Panc1 (cell line): ENCODE data around the gene NUTM1. TPM values are rescaled to one million over a fixed set of nuclear protein-coding genes. Genes with fewer than 3 reads are reported as not detected.

Experiments used
- ATAC-seq: fragments of 200-7000 bp; cut with Tn5 transposase; 2 replicates; pipeline ENCODE4 v1.9.1; 2020; ENCODE audit warnings: mild to moderate bottlenecking, moderate library complexity
- BruUV-seq: library from RNA; stranded (reverse); fragments of 400-500 nt; replicated peaks from 2 replicates; lab custom pipeline; 2021; lab: Mats Ljungman, UMichigan
- CTCF ChIA-PET: fragments of 300-600 bp; sonication (Branson Sonifier 250); formaldehyde crosslinking; loops from one replicate; lab custom pipeline; 2022; ENCODE audit warnings: antibody characterized with exemption; lab: Charles Lee
- POLR2A ChIA-PET: fragments of 300-600 bp; sonication (Branson Sonifier 250); formaldehyde crosslinking; loops from one replicate; lab custom pipeline; 2022; ENCODE audit warnings: antibody characterized with exemption; lab: Charles Lee
- DNase-seq: peaks from one replicate; pipeline ENCODE4 v3.0.0-alpha.2; 2010; ENCODE audit warnings: low read depth, low spot score
- H3K27ac ChIP-seq: 2 replicates; pipeline ENCODE4 v1.5.1; 2011; ENCODE audit warnings: mild to moderate bottlenecking, low read length, inconsistent platforms
- H3K27me3 ChIP-seq: fragments of 200-500 bp; sonication (Bioruptor generic); 2 replicates; pipeline ENCODE4 v1.6.0; 2014; ENCODE audit warnings: low read length, inconsistent platforms; ENCODE audit not compliant: control insufficient read depth, insufficient read depth
- H3K36me3 ChIP-seq: fragments of 200-500 bp; sonication (Bioruptor generic); 2 replicates; pipeline ENCODE4 v1.5.1; 2014; ENCODE audit warnings: inconsistent platforms, mild to moderate bottlenecking, low read length, moderate library complexity; ENCODE audit not compliant: control insufficient read depth, insufficient read depth
- H3K4me1 ChIP-seq: 2 replicates; pipeline ENCODE4 v1.5.1; 2011; ENCODE audit warnings: inconsistent platforms, mild to moderate bottlenecking, low read length, moderate library complexity; ENCODE audit not compliant: control insufficient read depth, insufficient read depth
- H3K4me3 ChIP-seq, 2 experiments: 2 replicates each; pipeline ENCODE4 v1.5.1; 2011 to 2012; ENCODE audit warnings: low read depth in 2 of 2, low read length in 2 of 2, mild to moderate bottlenecking in 2 of 2, inconsistent platforms in 1 of 2, moderate library complexity in 1 of 2
- H3K9me3 ChIP-seq: fragments of 200-500 bp; sonication (Bioruptor generic); 2 replicates; pipeline ENCODE4 v1.5.1; 2014; ENCODE audit warnings: low read depth, mild to moderate bottlenecking, inconsistent platforms, low read length, moderate library complexity; ENCODE audit not compliant: control insufficient read depth, insufficient read depth
- POLR2AphosphoS5 ChIP-seq: IDR thresholded peaks from 2 replicates; pipeline ENCODE4 v1.6.1; 2012; ENCODE audit warnings: mild to moderate bottlenecking, low read depth, low read length, moderate library complexity
- SIN3A ChIP-seq: IDR thresholded peaks from 2 replicates; pipeline ENCODE4 v1.6.1; 2012; ENCODE audit warnings: low read depth, mild to moderate bottlenecking, low read length, moderate library complexity, borderline replicate concordance; ENCODE audit not compliant: insufficient read depth
- TCF7L2 ChIP-seq: IDR thresholded peaks from 2 replicates; pipeline ENCODE4 v1.6.1; 2011; ENCODE audit warnings: mild to moderate bottlenecking, low read depth, low read length, inconsistent platforms
- in situ Hi-C: cut with HindIII; loops from 2 replicates; pipeline ENCODE4 v1.10.0; 2016; ENCODE audit warnings: low sequenced_read_pairs, low pct_unique_long_range_greater_than_20kb
- intact Hi-C: fragments of 100-400 bp; cut with micrococcal nuclease; formaldehyde crosslinking; loops from one replicate; pipeline ENCODE4 v1.10.0; 2022; ENCODE audit not compliant: unreplicated experiment
- total RNA-seq: library from RNA; stranded (reverse); gene quantifications from one replicate; pipeline ENCODE4 v1.2.1, GENCODE V29; 2021; ENCODE audit not compliant: unreplicated experiment
- TF ChIP-seq, protein P1 (sequence below), 2 experiments: IDR thresholded peaks; 2 replicates each; pipeline ENCODE4 v1.6.1; 2011 to 2012; ENCODE audit warnings: low read depth in 2 of 2, control low read depth in 1 of 2, low read length in 1 of 2, mild to moderate bottlenecking in 1 of 2, moderate library complexity in 1 of 2; ENCODE audit not compliant: insufficient read depth in 1 of 2
- TF ChIP-seq, protein P2 (sequence below): fragments of 450-650 bp; IDR thresholded peaks from 2 replicates; pipeline ENCODE4 v1.5.1; 2017; ENCODE audit warnings: mild to moderate bottlenecking

NUTM1 gene
- total RNA-seq, 1 experiment from 2014 or later: 0.05 TPM

DNA sequence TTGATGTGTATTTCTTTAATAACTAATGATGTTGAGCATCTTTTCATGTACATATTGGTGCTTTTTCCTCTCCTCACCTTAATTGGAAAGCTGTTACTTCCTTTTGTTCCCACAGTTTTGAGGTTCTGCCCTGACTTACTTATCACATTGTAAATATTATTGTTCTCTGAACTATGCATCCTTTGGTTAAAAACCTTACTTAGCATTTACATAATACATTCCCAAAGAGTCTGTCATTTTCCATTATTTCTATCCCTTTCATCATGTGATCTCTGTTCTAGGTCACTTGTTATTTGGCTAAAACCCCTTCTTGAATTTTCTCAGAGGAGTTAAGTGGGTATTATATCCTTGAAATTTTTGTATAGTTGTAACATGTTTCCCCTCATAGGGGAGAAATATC is 38.5 kb upstream of the NUTM1 start:
- H3K36me3 ChIP-seq: no peaks in the 10 kb centered on the region
- H3K27ac ChIP-seq: no peak overlapping the region
- ATAC-seq (no peak), DNase-seq (no peak)
- H3K4me1 ChIP-seq: no peaks in the 10 kb centered on the region
- in situ Hi-C loops: no loop called here
- H3K9me3 ChIP-seq: no peaks in the 10 kb centered on the region
- intact Hi-C loops: no loop called here
- H3K4me3 ChIP-seq: no peak overlapping the region
- BruUV-seq: no TSS peak
- no peak for TF ChIP-seq POLR2AphosphoS5
- no peak for TF ChIP-seq TCF7L2
- no peak for TF ChIP-seq SIN3A
- TF ChIP-seq, protein P1, sequence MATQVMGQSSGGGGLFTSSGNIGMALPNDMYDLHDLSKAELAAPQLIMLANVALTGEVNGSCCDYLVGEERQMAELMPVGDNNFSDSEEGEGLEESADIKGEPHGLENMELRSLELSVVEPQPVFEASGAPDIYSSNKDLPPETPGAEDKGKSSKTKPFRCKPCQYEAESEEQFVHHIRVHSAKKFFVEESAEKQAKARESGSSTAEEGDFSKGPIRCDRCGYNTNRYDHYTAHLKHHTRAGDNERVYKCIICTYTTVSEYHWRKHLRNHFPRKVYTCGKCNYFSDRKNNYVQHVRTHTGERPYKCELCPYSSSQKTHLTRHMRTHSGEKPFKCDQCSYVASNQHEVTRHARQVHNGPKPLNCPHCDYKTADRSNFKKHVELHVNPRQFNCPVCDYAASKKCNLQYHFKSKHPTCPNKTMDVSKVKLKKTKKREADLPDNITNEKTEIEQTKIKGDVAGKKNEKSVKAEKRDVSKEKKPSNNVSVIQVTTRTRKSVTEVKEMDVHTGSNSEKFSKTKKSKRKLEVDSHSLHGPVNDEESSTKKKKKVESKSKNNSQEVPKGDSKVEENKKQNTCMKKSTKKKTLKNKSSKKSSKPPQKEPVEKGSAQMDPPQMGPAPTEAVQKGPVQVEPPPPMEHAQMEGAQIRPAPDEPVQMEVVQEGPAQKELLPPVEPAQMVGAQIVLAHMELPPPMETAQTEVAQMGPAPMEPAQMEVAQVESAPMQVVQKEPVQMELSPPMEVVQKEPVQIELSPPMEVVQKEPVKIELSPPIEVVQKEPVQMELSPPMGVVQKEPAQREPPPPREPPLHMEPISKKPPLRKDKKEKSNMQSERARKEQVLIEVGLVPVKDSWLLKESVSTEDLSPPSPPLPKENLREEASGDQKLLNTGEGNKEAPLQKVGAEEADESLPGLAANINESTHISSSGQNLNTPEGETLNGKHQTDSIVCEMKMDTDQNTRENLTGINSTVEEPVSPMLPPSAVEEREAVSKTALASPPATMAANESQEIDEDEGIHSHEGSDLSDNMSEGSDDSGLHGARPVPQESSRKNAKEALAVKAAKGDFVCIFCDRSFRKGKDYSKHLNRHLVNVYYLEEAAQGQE (IDR thresholded peaks at IDR 0.05; ENCODE audit: insufficient read depth in 1 of 2, low read depth in 2 of 2, low read length in 1 of 2): no peak
- TF ChIP-seq, protein P2, sequence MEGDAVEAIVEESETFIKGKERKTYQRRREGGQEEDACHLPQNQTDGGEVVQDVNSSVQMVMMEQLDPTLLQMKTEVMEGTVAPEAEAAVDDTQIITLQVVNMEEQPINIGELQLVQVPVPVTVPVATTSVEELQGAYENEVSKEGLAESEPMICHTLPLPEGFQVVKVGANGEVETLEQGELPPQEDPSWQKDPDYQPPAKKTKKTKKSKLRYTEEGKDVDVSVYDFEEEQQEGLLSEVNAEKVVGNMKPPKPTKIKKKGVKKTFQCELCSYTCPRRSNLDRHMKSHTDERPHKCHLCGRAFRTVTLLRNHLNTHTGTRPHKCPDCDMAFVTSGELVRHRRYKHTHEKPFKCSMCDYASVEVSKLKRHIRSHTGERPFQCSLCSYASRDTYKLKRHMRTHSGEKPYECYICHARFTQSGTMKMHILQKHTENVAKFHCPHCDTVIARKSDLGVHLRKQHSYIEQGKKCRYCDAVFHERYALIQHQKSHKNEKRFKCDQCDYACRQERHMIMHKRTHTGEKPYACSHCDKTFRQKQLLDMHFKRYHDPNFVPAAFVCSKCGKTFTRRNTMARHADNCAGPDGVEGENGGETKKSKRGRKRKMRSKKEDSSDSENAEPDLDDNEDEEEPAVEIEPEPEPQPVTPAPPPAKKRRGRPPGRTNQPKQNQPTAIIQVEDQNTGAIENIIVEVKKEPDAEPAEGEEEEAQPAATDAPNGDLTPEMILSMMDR: no peak
- POLR2A ChIA-PET: no interaction called here
- H3K27me3 ChIP-seq: no peaks in the 10 kb centered on the region
- CTCF ChIA-PET: no interaction called here

DNA sequence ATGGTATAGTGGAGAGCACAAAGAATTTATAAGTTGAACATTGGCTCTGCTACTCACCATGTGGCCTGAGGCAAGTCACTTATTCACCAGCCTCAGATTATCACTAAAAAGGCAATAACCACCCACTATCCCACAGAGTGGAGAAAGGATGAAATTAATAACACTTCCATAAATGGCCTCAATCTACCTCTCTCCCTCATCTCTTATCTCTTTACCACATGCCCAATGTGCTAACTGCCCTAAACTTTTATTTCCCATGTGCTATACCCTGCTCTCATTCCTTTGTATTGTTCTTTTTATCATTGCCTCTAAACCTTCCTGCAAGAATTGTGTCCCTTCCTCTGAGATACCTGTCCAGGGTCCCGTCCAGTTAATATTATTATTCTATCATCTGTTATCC is 31.6 kb upstream of the NUTM1 start:
- BruUV-seq: no TSS peak
- CTCF ChIA-PET: no interaction called here
- no peak for ATAC-seq
- intact Hi-C loops (no loop called here), in situ Hi-C loops (no loop called here)
- no peak overlapping the region for H3K27ac ChIP-seq
- no peaks in the 10 kb centered on the region for H3K36me3 ChIP-seq
- H3K4me3 ChIP-seq: no peak overlapping the region
- no peak for DNase-seq
- H3K9me3 ChIP-seq: no peaks in the 10 kb centered on the region
- no peaks in the 10 kb centered on the region for H3K27me3 ChIP-seq
- POLR2A ChIA-PET: no interaction called here
- peaks cover 2% of the 10 kb centered on the region; the same call in 1 of the 2 replicates for H3K4me1 ChIP-seq
- TF ChIP-seq, protein P2: no peak
- TF ChIP-seq SIN3A: no peak
- no peak for TF ChIP-seq TCF7L2
- TF ChIP-seq, protein P1 (IDR thresholded peaks at IDR 0.05; ENCODE audit: insufficient read depth in 1 of 2, low read depth in 2 of 2, low read length in 1 of 2): no peak
- no peak for TF ChIP-seq POLR2AphosphoS5
